Panc1 (cell line): Measurements from ENCODE around the gene NR1H3. TPM values are rescaled to one million over a fixed set of nuclear protein-coding genes. Genes with fewer than 3 reads are reported as not detected.
A peak's percentile ranks its signal among the peaks of the same experiment; 100 is the strongest.

Experiments
- ATAC-seq: fragments of 200-7000 bp; cut with Tn5 transposase; 2 replicates; pipeline ENCODE4 v1.9.1; 2020; ENCODE audit warnings: mild to moderate bottlenecking, moderate library complexity
- BruUV-seq: library from RNA; stranded (reverse); fragments of 400-500 nt; replicated peaks from 2 replicates; lab custom pipeline; 2021; lab: Mats Ljungman, UMichigan
- CTCF ChIA-PET: fragments of 300-600 bp; sonication (Branson Sonifier 250); formaldehyde crosslinking; loops from one replicate; lab custom pipeline; 2022; ENCODE audit warnings: antibody characterized with exemption; lab: Charles Lee
- POLR2A ChIA-PET: fragments of 300-600 bp; sonication (Branson Sonifier 250); formaldehyde crosslinking; loops from one replicate; lab custom pipeline; 2022; ENCODE audit warnings: antibody characterized with exemption; lab: Charles Lee
- DNase-seq: peaks from one replicate; pipeline ENCODE4 v3.0.0-alpha.2; 2010; ENCODE audit warnings: low read depth, low spot score
- H3K27ac ChIP-seq: 2 replicates; pipeline ENCODE4 v1.5.1; 2011; ENCODE audit warnings: mild to moderate bottlenecking, low read length, inconsistent platforms
- H3K27me3 ChIP-seq: fragments of 200-500 bp; sonication (Bioruptor generic); 2 replicates; pipeline ENCODE4 v1.6.0; 2014; ENCODE audit warnings: low read length, inconsistent platforms; ENCODE audit not compliant: control insufficient read depth, insufficient read depth
- H3K36me3 ChIP-seq: fragments of 200-500 bp; sonication (Bioruptor generic); 2 replicates; pipeline ENCODE4 v1.5.1; 2014; ENCODE audit warnings: inconsistent platforms, mild to moderate bottlenecking, low read length, moderate library complexity; ENCODE audit not compliant: control insufficient read depth, insufficient read depth
- H3K4me1 ChIP-seq: 2 replicates; pipeline ENCODE4 v1.5.1; 2011; ENCODE audit warnings: inconsistent platforms, mild to moderate bottlenecking, low read length, moderate library complexity; ENCODE audit not compliant: control insufficient read depth, insufficient read depth
- H3K4me3 ChIP-seq, 2 experiments: 2 replicates each; pipeline ENCODE4 v1.5.1; 2011 to 2012; ENCODE audit warnings: low read depth in 2 of 2, low read length in 2 of 2, mild to moderate bottlenecking in 2 of 2, inconsistent platforms in 1 of 2, moderate library complexity in 1 of 2
- H3K9me3 ChIP-seq: fragments of 200-500 bp; sonication (Bioruptor generic); 2 replicates; pipeline ENCODE4 v1.5.1; 2014; ENCODE audit warnings: low read depth, mild to moderate bottlenecking, inconsistent platforms, low read length, moderate library complexity; ENCODE audit not compliant: control insufficient read depth, insufficient read depth
- POLR2AphosphoS5 ChIP-seq: IDR thresholded peaks from 2 replicates; pipeline ENCODE4 v1.6.1; 2012; ENCODE audit warnings: mild to moderate bottlenecking, low read depth, low read length, moderate library complexity
- SIN3A ChIP-seq: IDR thresholded peaks from 2 replicates; pipeline ENCODE4 v1.6.1; 2012; ENCODE audit warnings: low read depth, mild to moderate bottlenecking, low read length, moderate library complexity, borderline replicate concordance; ENCODE audit not compliant: insufficient read depth
- TCF7L2 ChIP-seq: IDR thresholded peaks from 2 replicates; pipeline ENCODE4 v1.6.1; 2011; ENCODE audit warnings: mild to moderate bottlenecking, low read depth, low read length, inconsistent platforms
- in situ Hi-C: cut with HindIII; loops from 2 replicates; pipeline ENCODE4 v1.10.0; 2016; ENCODE audit warnings: low sequenced_read_pairs, low pct_unique_long_range_greater_than_20kb
- intact Hi-C: fragments of 100-400 bp; cut with micrococcal nuclease; formaldehyde crosslinking; loops from one replicate; pipeline ENCODE4 v1.10.0; 2022; ENCODE audit not compliant: unreplicated experiment
- total RNA-seq: library from RNA; stranded (reverse); gene quantifications from one replicate; pipeline ENCODE4 v1.2.1, GENCODE V29; 2021; ENCODE audit not compliant: unreplicated experiment
- TF ChIP-seq, protein P1 (sequence below), 2 experiments: IDR thresholded peaks; 2 replicates each; pipeline ENCODE4 v1.6.1; 2011 to 2012; ENCODE audit warnings: low read depth in 2 of 2, control low read depth in 1 of 2, low read length in 1 of 2, mild to moderate bottlenecking in 1 of 2, moderate library complexity in 1 of 2; ENCODE audit not compliant: insufficient read depth in 1 of 2
- TF ChIP-seq, protein P2 (sequence below): fragments of 450-650 bp; IDR thresholded peaks from 2 replicates; pipeline ENCODE4 v1.5.1; 2017; ENCODE audit warnings: mild to moderate bottlenecking

Gene NR1H3
- total RNA-seq, 1 experiment from 2014 or later = 17.2 TPM

DNA sequence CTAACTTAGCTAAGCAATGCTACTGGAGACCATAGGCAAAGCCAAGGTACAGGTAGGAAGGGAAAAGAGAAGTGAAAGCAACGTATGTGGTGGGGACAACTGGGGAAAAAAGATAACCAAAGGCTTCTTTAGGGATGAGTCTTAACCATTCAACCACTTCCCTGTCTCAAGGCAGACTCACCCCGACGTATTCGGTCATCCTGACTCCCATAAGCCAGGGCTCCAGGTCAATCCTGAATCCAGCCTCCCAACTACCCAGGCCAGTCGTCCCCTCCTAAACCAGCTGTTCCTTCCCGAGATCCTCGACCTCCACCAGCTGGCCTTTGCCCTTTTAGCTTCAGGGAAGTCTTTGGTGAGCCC lies 9.5 kb upstream of the NR1H3 start:
- in situ Hi-C loops (no loop called here), intact Hi-C loops (no loop called here)
- ATAC-seq = peak; percentile 69
- H3K27ac ChIP-seq = peak overlapping the region; percentile 97
- POLR2A ChIA-PET = interaction anchor here (0.6 to 1.4 kb wide), 3 partner anchors 14 to 30 kb away, joined by 3 to 10 read pairs (median 5); no protein-coding TSS in a partner anchor
- CTCF ChIA-PET = interaction anchor here (0.6 to 1.2 kb wide), 2 partner anchors 14 to 387 kb away, joined by 3 to 4 read pairs; no protein-coding TSS in a partner anchor
- peaks cover 14% of the 10 kb centered on the region for H3K4me1 ChIP-seq
- H3K36me3 ChIP-seq = peaks cover 4% of the 10 kb centered on the region; the same call in 1 of the 2 replicates
- BruUV-seq = no TSS peak
- peak overlapping the region; percentile 67 to 90 for H3K4me3 ChIP-seq
- DNase-seq = no peak
- H3K27me3 ChIP-seq = no peaks in the 10 kb centered on the region
- no peaks in the 10 kb centered on the region for H3K9me3 ChIP-seq
- TF ChIP-seq, protein P1, sequence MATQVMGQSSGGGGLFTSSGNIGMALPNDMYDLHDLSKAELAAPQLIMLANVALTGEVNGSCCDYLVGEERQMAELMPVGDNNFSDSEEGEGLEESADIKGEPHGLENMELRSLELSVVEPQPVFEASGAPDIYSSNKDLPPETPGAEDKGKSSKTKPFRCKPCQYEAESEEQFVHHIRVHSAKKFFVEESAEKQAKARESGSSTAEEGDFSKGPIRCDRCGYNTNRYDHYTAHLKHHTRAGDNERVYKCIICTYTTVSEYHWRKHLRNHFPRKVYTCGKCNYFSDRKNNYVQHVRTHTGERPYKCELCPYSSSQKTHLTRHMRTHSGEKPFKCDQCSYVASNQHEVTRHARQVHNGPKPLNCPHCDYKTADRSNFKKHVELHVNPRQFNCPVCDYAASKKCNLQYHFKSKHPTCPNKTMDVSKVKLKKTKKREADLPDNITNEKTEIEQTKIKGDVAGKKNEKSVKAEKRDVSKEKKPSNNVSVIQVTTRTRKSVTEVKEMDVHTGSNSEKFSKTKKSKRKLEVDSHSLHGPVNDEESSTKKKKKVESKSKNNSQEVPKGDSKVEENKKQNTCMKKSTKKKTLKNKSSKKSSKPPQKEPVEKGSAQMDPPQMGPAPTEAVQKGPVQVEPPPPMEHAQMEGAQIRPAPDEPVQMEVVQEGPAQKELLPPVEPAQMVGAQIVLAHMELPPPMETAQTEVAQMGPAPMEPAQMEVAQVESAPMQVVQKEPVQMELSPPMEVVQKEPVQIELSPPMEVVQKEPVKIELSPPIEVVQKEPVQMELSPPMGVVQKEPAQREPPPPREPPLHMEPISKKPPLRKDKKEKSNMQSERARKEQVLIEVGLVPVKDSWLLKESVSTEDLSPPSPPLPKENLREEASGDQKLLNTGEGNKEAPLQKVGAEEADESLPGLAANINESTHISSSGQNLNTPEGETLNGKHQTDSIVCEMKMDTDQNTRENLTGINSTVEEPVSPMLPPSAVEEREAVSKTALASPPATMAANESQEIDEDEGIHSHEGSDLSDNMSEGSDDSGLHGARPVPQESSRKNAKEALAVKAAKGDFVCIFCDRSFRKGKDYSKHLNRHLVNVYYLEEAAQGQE (IDR thresholded peaks at IDR 0.05; ENCODE audit: insufficient read depth in 1 of 2, low read depth in 2 of 2, low read length in 1 of 2) = no peak
- no peak for TF ChIP-seq POLR2AphosphoS5
- no peak for TF ChIP-seq SIN3A
- no peak for TF ChIP-seq TCF7L2
- TF ChIP-seq, protein P2, sequence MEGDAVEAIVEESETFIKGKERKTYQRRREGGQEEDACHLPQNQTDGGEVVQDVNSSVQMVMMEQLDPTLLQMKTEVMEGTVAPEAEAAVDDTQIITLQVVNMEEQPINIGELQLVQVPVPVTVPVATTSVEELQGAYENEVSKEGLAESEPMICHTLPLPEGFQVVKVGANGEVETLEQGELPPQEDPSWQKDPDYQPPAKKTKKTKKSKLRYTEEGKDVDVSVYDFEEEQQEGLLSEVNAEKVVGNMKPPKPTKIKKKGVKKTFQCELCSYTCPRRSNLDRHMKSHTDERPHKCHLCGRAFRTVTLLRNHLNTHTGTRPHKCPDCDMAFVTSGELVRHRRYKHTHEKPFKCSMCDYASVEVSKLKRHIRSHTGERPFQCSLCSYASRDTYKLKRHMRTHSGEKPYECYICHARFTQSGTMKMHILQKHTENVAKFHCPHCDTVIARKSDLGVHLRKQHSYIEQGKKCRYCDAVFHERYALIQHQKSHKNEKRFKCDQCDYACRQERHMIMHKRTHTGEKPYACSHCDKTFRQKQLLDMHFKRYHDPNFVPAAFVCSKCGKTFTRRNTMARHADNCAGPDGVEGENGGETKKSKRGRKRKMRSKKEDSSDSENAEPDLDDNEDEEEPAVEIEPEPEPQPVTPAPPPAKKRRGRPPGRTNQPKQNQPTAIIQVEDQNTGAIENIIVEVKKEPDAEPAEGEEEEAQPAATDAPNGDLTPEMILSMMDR = no peak

DNA sequence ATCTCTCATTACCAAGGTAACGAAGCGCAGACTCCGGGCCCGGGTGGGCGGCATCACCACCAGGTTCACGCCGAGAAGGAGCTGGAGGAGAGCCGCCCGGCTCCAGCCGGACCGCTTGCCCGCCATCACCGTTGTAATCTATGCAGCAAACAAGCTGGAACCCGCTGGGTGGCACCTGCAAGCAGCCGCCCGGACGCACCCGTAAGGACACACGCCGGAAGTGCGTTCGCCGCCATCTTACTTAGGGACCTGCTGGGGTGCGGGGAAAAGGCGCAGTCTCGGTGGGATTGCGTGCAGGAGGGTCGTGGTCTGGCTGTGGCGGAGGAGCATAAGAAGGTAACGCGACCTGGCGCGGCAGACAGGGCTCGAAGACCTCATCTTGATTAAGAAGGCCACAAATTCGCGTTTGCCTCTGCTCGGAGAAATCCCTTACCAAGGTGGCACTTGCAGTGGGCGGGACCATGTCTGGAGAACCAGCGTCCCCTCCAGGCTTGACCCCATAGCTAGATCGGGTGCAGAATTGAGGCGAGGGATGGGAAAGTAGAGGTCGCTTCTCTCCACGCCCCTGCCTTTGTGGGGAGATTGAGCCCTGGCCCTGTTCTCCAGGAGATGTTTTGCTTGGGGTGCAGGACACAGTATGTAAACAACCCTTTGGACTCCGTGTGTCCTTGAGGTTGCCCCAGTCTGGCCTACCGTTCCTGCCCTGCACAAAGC lies 9.0 kb upstream of the NR1H3 start, which contains the start of gene ACP2:
TSS of gene ACP2 (minus strand) at position 151 of the 714 bp plus-strand sequence. CDS start at position 126, 25 bp downstream.
- ChIA-PET CTCF (interaction anchor here (0.6 to 1.4 kb wide), 4 partner anchors 9 to 388 kb away, joined by 3 to 4 read pairs (median 4); partner anchors contain the start of gene NR1H3), POLR2A (interaction anchor here (0.6 to 1.4 kb wide), 3 partner anchors 14 to 31 kb away, joined by 3 to 10 read pairs (median 5); no protein-coding TSS in a partner anchor)
- in situ Hi-C loops (no loop called here), intact Hi-C loops (no loop called here)
- DNase-seq = no peak
- peak within 1 kb of the TSS; percentile 97 for H3K27ac ChIP-seq
- H3K4me1 ChIP-seq = peaks cover 14% of the 10 kb centered on the region
- TF ChIP-seq POLR2AphosphoS5 (peak; percentile 95), TCF7L2 (peak; percentile 48; the same call in 1 of the 2 replicates), SIN3A (peak; percentile 89; the same call in 1 of the 2 replicates)
- TF ChIP-seq, protein P2 = no peak; the same call in 1 of the 2 replicates
- TF ChIP-seq, protein P1 (IDR thresholded peaks at IDR 0.05; ENCODE audit: insufficient read depth in 1 of 2, low read depth in 2 of 2, low read length in 1 of 2) = peak; percentile 36 to 60; a peak in 1 of 4 replicates
- peak within 1 kb of the TSS; percentile 67 to 90 for H3K4me3 ChIP-seq
- no peaks in the 10 kb centered on the region for H3K9me3 ChIP-seq
- ATAC-seq = peak; percentile 99
- BruUV-seq = TSS peak; percentile 95
- no peaks in the 10 kb centered on the region for H3K27me3 ChIP-seq
- peaks cover 4% of the 10 kb centered on the region; the same call in 1 of the 2 replicates for H3K36me3 ChIP-seq
